Effector memory CD8-positive, alpha-beta T cell (primary cell): ENCODE results near the gene KSR1.
"Not testable (repeated sequence)": the region's sequence is repeated elsewhere in the genome, so short reads cannot be mapped to it uniquely, and the experiment has no call there.

Source experiments
- ATAC-seq: fragments of 150-1000 bp; cut with Tn5 transposase; replicated peaks from 2 replicates; pipeline ENCODE4 v1.10.0; 2021; ENCODE audit warnings: mild to moderate bottlenecking, moderate library complexity
- DNase-seq, 3 experiments: peaks; one replicate each; pipeline ENCODE4 v3.0.0; 2021
- H3K27ac Mint-ChIP-seq, 2 donors: one replicate each; pipeline ENCODE4 v1.8.0; 2022; ENCODE audit warnings: mild to moderate bottlenecking in 2 of 2, mixed read lengths in 2 of 2, moderate library complexity in 2 of 2
- H3K27me3 Mint-ChIP-seq, 2 donors: one replicate each; pipeline ENCODE4 v1.8.0; 2022; ENCODE audit warnings: mixed read lengths in 2 of 2
- H3K36me3 Mint-ChIP-seq: one replicate; pipeline ENCODE4 v1.8.0; 2022; ENCODE audit warnings: mild to moderate bottlenecking, moderate library complexity, mixed read lengths; ENCODE audit not compliant: insufficient read depth
- H3K4me1 Mint-ChIP-seq, 2 donors: one replicate each; pipeline ENCODE4 v1.8.0; 2022; ENCODE audit warnings: low read depth in 2 of 2, mixed read lengths in 2 of 2
- H3K4me3 Mint-ChIP-seq, 2 donors: one replicate each; pipeline ENCODE4 v1.8.0; 2022; ENCODE audit warnings: mild to moderate bottlenecking in 2 of 2, mixed read lengths in 2 of 2, moderate library complexity in 2 of 2
- H3K9me3 Mint-ChIP-seq, 2 donors: one replicate each; pipeline ENCODE4 v1.8.0; 2022; ENCODE audit warnings: mixed read lengths in 2 of 2

The KSR1 gene

DNA sequence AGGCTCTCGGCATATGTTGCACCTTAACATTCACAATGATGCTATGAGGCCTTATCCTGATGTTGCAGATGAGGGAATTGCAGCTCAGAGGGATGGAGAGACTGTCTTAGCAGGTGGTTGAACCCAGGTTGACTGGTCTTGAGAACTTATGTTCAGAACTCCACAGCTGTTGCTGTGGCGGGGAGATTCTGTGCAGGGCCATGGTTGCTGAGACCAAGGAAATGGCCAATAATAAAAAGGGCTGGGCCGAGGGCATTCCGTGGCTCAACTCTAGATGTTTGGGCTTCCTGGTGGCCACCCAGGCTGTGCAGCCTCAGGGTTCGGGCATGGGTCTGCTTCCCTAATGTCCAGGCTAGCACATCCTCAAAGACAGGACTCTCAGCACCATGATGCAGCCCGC lies 5.9 kb downstream of the KSR1 start:
- ATAC-seq (no peak), DNase-seq (no peak)
- Mint-ChIP-seq H3K27me3 (no peaks in the 10 kb centered on the region), H3K4me1 (peaks cover 44 to 59% of the 10 kb centered on the region in 2 donors), H3K9me3 (no peaks in the 10 kb centered on the region), H3K36me3 (peaks cover 11% of the 10 kb centered on the region), H3K27ac (peak overlapping the region in 1 of 2 donors; percentile 17), H3K4me3 (no peak overlapping the region)

DNA sequence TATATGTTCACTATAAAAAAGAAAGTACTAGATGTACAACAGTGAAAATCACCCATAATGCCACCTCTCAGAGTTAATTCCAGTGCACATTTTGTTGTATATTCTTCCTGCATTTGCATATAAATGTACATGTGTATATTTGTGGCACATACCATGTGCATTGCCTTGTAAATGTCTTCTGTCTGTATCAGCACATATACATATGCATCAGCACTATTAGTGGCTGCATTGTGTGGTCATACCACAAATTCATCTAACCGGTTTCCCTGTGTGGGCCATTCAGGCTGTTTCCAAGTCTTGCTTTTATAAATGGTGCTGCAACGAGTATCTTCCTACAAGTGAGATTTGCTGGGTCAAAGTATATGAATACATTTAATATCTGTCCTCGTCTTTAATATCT lies 6.5 kb downstream of the KSR1 start:
- Mint-ChIP-seq H3K27me3 (no peaks in the 10 kb centered on the region), H3K9me3 (no peaks in the 10 kb centered on the region), H3K27ac (no peak overlapping the region), H3K36me3 (peaks cover 10% of the 10 kb centered on the region), H3K4me1 (peaks cover 41 to 59% of the 10 kb centered on the region in 2 donors), H3K4me3 (no peak overlapping the region)
- DNase-seq (no peak), ATAC-seq (no peak)

DNA sequence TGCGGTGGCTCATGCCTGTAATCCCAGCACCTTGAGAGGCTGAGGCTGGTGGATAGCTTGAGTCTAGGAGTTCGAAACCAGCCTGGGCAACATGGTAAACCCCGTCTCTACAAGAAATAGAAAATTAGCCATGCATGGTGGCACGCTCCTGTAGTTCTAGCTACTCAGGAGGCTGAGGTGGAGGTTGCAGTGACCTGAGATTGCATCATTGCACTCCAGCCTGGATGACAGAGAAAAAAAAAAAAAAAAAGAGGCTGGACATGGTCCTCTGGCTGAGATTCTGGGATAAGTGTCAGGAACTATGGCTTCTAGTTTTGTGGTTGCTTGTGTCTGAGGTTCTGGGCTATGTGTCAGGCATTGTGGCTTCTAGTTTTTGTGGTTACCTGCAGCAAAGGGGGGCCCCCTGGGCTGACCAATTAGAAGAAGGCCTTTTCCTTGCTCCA lies 7.0 kb downstream of the KSR1 start:
- Mint-ChIP-seq H3K27ac (peak overlapping the region; percentile 8 to 38), H3K9me3 (no peaks in the 10 kb centered on the region), H3K4me3 (peak overlapping the region in 1 of 2 donors; percentile 17), H3K27me3 (no peaks in the 10 kb centered on the region), H3K36me3 (peaks cover 10% of the 10 kb centered on the region), H3K4me1 (peaks cover 39 to 59% of the 10 kb centered on the region in 2 donors)
- DNase-seq (no peak), ATAC-seq (no peak)

DNA sequence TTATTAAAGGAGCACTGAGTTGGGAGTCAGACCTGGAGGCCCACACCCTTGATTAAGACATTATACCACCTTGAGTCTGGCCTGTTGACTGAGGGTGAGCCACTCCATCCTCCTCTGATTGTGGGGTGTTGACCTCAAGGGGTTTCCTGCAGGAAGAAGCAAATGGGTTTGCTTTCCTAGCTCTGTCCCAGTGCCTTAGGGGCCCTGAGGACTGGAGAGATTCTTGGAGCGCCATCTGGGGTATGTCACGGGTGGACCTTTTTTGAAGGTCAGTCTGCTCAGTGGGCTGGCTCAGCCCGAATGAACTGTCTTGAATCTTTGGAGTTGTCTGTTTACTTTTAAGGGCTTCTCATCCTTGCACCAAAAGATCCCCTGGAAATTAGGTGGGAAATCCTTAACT lies 7.8 kb downstream of the KSR1 start:
- H3K4me3 Mint-ChIP-seq, H3K36me3 Mint-ChIP-seq, H3K27me3 Mint-ChIP-seq, DNase-seq, ATAC-seq, H3K9me3 Mint-ChIP-seq: not testable (repeated sequence)
- H3K27ac Mint-ChIP-seq = peak overlapping the region; percentile 8 to 38
- peaks cover 41 to 63% of the 10 kb centered on the region in 2 donors for H3K4me1 Mint-ChIP-seq

DNA sequence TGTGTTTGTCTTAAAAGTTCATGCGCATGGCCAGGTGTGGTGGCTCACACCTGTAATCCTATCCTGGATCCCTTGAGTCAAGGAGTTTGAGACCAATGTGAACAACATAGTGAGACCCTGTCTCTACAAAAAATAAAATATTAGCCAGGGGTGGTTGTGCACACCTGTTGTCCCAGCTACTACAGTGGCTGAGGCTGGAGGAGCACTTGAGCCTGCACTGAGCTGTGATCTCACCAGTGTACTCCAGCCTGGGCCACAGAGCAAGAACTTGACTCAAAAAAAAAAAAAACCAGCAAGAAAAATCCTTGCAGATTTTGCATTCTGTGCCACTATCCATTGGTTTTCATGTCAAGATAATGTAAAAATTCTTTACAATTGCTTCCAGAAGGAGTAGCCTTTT lies 8.2 kb downstream of the KSR1 start:
- Mint-ChIP-seq H3K4me3 (no peak overlapping the region), H3K36me3 (peaks cover 10% of the 10 kb centered on the region), H3K27ac (no peak overlapping the region), H3K4me1 (peaks cover 41 to 63% of the 10 kb centered on the region in 2 donors), H3K9me3 (no peaks in the 10 kb centered on the region), H3K27me3 (no peaks in the 10 kb centered on the region)
- ATAC-seq (no peak), DNase-seq (no peak)

DNA sequence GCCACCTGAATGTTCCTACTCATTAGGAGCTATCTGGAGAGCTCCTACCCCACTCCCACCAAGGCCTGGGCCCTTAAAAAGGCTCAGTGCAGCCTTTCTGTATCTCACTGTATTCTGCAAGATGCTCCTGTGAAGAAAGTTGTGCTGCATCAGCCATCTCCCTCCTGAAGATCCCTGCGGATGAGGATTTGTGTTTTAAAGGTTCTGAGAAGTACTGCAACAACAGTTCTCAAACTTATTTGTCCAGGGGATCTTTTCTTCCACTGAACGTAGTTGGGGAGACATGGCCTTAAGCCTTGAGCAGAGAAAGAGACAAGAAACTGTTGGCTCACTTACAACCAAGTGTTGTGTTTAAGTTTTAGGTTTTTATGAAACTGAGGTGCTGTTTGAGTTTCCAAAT lies 9.6 kb downstream of the KSR1 start:
- Mint-ChIP-seq H3K4me1 (peaks cover 39 to 68% of the 10 kb centered on the region in 2 donors), H3K4me3 (peak overlapping the region in 1 of 2 donors; percentile 71), H3K27ac (peak overlapping the region; percentile 75 to 83)
- H3K9me3 Mint-ChIP-seq, H3K36me3 Mint-ChIP-seq, ATAC-seq, DNase-seq, H3K27me3 Mint-ChIP-seq: not testable (repeated sequence)

DNA sequence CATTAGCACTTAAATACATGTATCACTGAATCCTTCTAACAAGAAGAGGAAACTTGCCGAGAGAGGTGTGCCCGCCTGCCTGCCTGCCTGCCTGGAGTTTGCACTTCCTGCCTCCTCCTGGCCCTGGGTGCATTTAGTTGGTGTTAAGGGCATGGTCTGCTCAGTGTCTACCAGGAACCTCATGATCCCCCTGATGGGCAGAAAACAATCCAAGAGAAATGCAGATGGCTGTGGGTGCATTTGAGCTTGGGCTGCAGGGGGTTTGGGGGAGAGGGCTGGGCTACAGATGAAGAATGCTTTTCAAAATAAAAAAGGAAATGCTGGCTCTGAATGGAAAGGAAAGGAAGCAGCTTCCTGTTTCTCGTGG lies 10.1 kb downstream of the KSR1 start:
- H3K4me1 Mint-ChIP-seq = peaks cover 44 to 72% of the 10 kb centered on the region in 2 donors
- H3K4me3 Mint-ChIP-seq = peak overlapping the region; percentile 71 to 72
- no peaks in the 10 kb centered on the region for H3K27me3 Mint-ChIP-seq
- ATAC-seq = peak; percentile 34
- H3K27ac Mint-ChIP-seq = peak overlapping the region; percentile 75 to 83
- peaks cover 7% of the 10 kb centered on the region for H3K36me3 Mint-ChIP-seq
- no peaks in the 10 kb centered on the region for H3K9me3 Mint-ChIP-seq
- DNase-seq = no peak

DNA sequence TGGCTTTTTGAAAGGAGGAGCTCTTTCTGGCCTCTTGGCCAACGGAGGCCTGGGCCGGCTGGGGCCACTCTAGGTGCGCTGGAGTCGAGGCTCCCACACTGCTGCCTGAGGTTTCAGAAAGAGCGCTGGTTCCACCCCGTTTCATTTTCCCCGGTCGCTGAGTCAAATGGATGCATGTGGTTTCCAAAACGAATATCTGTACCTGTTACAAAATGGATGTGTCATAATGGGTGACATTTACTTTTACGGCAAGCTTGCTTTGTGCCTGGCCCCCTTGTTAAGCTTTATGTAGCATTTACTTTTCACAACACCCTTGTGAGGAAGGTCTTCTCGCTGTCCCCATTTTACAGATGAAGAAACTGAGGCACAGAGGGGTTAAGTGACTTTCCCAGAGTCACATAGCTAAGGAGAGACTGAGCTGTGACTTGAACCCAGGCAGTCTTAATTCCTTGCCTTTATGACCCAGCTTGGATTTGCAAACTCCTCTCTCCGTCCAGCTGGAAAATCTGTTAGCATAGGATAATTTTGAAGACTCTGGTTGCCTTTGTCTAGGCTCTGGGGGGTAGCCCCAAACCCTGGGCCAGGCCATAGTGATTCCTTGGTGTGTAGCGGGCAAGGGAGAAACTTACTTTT lies 10.6 kb downstream of the KSR1 start:
- ATAC-seq = peak; percentile 70
- DNase-seq = peak in 1 of 3 experiments; percentile 18
- H3K36me3 Mint-ChIP-seq = peaks cover 5% of the 10 kb centered on the region
- no peaks in the 10 kb centered on the region for H3K9me3 Mint-ChIP-seq
- H3K4me3 Mint-ChIP-seq = peak overlapping the region; percentile 71 to 72
- H3K27me3 Mint-ChIP-seq = no peaks in the 10 kb centered on the region
- peaks cover 46 to 71% of the 10 kb centered on the region in 2 donors for H3K4me1 Mint-ChIP-seq
- peak overlapping the region; percentile 75 to 83 for H3K27ac Mint-ChIP-seq

DNA sequence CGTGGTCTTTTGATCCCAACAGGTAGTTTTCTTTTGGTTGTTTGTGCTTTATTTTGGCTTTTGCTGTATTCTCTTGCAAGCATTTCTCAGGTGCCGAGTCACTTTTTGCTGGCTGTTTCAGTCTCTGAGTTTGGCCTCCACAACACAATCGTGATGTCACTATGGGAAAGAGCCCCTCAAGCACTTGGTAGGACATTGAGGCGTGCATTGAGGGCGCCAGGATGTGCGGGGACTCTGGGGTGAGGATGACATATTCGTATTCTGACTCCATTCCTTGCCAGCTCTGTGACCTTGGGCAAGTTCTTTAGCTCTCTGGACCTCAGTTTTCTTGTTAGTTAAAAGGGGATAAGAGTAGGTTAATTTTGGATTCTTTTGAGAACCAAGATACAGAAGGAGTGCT lies 13.0 kb downstream of the KSR1 start:
- Mint-ChIP-seq H3K36me3 (peaks cover 2% of the 10 kb centered on the region), H3K4me3 (no peak overlapping the region), H3K9me3 (no peaks in the 10 kb centered on the region), H3K4me1 (peaks cover 53 to 72% of the 10 kb centered on the region in 2 donors), H3K27me3 (no peaks in the 10 kb centered on the region), H3K27ac (peak overlapping the region in 1 of 2 donors; percentile 20)
- ATAC-seq (no peak), DNase-seq (no peak)

DNA sequence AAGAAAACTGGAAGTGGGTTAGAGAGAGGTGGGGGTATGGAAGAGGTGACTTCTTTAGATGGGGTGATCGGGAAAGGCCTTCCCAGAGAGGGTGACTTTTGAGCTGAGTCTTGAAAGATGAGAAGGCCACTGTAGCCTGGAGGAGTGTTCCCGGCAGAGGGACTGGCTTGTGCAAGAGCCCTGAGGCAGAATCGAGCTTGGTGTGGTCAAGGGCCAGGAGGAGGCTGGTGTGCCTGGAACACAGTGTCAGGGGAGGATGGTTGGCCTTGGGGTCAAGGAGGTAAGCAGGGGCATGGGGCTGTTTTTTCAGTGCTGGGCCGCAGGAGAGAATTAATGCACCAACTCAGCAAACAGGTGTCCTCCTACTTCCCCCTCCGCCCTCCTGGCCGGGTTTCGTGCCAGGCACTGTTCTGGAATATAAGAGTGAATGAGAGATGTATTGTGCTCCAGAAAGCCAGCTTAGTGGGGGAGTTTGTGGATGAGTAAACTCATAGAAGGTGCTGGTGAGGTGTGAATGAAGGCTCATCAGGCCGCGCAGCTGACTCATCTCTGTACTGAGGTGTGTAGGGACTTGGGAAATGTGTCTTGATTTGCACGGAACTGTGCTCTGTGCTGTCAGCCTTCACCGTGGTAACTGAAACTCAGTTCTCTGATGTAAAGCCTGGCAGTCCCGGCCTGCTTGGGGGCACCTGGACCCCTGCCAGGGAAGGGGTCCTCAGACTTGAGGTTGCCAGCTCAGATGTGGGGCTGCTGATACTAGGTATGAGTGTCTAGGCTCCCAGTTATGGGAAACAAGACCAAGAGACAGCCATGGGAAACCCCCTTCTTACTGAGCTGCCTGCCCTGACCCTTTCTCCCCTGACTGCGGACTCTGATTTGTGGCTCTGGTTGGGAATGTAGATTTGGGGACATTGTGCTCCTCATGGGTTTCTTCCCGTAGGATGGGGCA lies 15.3 kb downstream of the KSR1 start:
- peaks cover 61 to 76% of the 10 kb centered on the region in 2 donors for H3K4me1 Mint-ChIP-seq
- H3K27me3 Mint-ChIP-seq = no peaks in the 10 kb centered on the region
- ATAC-seq = peak; percentile 66
- DNase-seq = peak; percentile 37 to 44 (median 44)
- H3K36me3 Mint-ChIP-seq = no peaks in the 10 kb centered on the region
- H3K27ac Mint-ChIP-seq = peak overlapping the region; percentile 89 to 93
- peak overlapping the region; percentile 61 to 72 for H3K4me3 Mint-ChIP-seq
- H3K9me3 Mint-ChIP-seq = no peaks in the 10 kb centered on the region

DNA sequence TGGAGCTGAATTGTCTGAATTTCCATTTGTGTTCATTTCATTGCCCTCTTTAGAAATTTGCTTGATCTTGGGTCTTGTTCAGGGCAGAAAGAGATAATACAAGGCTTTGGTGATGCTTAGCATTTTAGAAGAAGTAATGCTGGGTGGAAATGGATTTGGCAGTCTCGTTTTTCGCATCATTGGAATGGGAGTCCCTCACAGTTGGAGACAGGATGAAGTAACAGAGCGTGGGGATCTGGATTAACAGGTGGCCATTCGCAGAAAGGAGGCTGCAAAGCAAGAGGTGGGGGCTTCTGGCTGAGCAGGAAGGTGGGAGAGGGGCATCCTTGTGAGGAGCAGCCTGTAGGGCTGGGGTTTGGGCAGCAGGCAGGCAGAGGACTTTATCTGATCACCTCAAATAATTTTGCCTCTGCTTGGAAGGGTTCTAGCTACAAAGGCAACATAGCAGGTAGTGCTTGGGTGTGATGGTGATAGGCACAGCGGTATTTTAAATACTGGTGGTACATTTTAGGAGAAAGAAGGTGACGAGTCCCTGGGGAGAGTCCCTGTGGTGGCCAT lies 17.0 kb downstream of the KSR1 start:
- ATAC-seq = no peak
- no peaks in the 10 kb centered on the region for H3K36me3 Mint-ChIP-seq
- no peaks in the 10 kb centered on the region for H3K9me3 Mint-ChIP-seq
- peak overlapping the region; percentile 89 to 93 for H3K27ac Mint-ChIP-seq
- H3K4me3 Mint-ChIP-seq = peak overlapping the region; percentile 39 to 72
- H3K27me3 Mint-ChIP-seq = no peaks in the 10 kb centered on the region
- DNase-seq = no peak
- peaks cover 63 to 67% of the 10 kb centered on the region in 2 donors for H3K4me1 Mint-ChIP-seq

DNA sequence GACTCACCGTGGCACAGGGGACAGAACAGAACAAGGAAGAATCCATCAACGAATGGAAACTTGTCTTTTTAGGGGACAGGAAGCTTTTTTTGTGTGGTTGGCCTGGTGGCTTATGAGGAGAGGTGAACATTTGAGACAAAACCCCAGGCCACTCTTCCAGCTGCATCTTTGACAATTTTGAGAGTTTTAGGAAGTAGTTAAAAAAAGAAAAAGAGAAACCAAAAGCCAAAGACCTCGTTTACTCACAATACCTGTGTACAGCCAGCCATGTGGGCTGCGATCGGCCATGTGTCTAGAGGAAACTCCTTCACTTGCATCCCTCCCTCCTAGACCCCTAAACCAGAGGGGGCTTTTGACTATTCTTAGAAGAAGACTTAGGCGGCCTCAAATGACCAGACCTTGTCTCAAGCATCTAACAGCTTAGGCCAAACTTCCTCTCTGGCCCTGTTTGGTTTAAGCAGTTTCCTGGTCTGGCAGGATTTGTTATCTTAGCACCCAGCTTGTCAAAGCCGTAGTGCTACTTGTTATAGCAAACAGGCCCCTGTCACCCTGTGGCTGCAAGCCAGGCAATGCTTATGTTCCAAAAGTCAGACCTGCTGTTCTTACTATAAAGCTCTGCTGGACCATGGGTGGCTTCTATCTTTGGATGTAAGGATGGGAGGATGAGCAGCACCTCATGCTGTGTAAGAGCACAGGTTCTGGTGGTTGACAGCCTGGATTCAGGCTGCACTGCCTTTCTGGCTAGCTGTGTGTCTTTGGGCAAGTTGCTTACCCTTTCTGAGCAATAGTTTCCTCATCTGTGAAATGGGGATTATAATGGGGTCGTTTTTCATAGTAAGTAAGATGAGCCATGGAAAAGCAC lies 17.7 kb downstream of the KSR1 start:
- DNase-seq = peak; percentile 47 to 58 (median 49)
- Mint-ChIP-seq H3K4me3 (peak overlapping the region; percentile 39 to 72), H3K27ac (peak overlapping the region; percentile 89 to 93), H3K36me3 (no peaks in the 10 kb centered on the region), H3K9me3 (no peaks in the 10 kb centered on the region), H3K27me3 (no peaks in the 10 kb centered on the region), H3K4me1 (peaks cover 60 to 61% of the 10 kb centered on the region in 2 donors)
- ATAC-seq = peak; percentile 77
